Activated CD8-positive, alpha-beta memory T cell treated with anti-CD3 and anti-CD28 coated beads, Interleukin-2, amount 10 ng/mL, durations not matched to agents 7 days and 5 days (primary cell): ENCODE results near the gene GPX2. TPM values are rescaled to one million over a fixed set of nuclear protein-coding genes. Genes with fewer than 3 reads are reported as not detected.
A peak's percentile ranks its signal among the peaks of the same experiment; 100 is the strongest.

ENCODE experiments used
- ATAC-seq: fragments of 150-1000 bp; cut with Tn5 transposase; one replicate; pipeline ENCODE4 v1.10.0; 2021; ENCODE audit warnings: moderate library complexity
- CTCF ChIA-PET: fragments of 350-600 bp; sonication (Branson Sonifier 250); formaldehyde crosslinking; loops from one replicate; lab custom pipeline; 2021; ENCODE audit warnings: antibody characterized with exemption; lab: Charles Lee
- DNase-seq: peaks from one replicate; pipeline ENCODE4 v3.0.0-alpha.2; 2020
- H3K27ac Mint-ChIP-seq: one replicate; pipeline ENCODE4 v1.8.0; 2021; ENCODE audit warnings: mild to moderate bottlenecking, mixed read lengths
- H3K27me3 Mint-ChIP-seq: one replicate; pipeline ENCODE4 v1.8.0; 2021; ENCODE audit warnings: mixed read lengths
- H3K36me3 Mint-ChIP-seq: one replicate; pipeline ENCODE4 v1.8.0; 2021; ENCODE audit warnings: mild to moderate bottlenecking, mixed read lengths
- H3K4me1 Mint-ChIP-seq: one replicate; pipeline ENCODE4 v1.8.0; 2021; ENCODE audit warnings: mixed read lengths
- H3K4me3 Mint-ChIP-seq: one replicate; pipeline ENCODE4 v1.8.0; 2021; ENCODE audit warnings: mild to moderate bottlenecking, moderate library complexity, mixed read lengths
- H3K9me3 Mint-ChIP-seq: one replicate; pipeline ENCODE4 v1.8.0; 2022; ENCODE audit warnings: low read depth, mixed read lengths
- total RNA-seq, 2 experiments: library from RNA; stranded (reverse); gene quantifications; one replicate each; pipeline ENCODE4 v1.2.3, GENCODE V29; 2021

GPX2 gene
- not detected for total RNA-seq

DNA sequence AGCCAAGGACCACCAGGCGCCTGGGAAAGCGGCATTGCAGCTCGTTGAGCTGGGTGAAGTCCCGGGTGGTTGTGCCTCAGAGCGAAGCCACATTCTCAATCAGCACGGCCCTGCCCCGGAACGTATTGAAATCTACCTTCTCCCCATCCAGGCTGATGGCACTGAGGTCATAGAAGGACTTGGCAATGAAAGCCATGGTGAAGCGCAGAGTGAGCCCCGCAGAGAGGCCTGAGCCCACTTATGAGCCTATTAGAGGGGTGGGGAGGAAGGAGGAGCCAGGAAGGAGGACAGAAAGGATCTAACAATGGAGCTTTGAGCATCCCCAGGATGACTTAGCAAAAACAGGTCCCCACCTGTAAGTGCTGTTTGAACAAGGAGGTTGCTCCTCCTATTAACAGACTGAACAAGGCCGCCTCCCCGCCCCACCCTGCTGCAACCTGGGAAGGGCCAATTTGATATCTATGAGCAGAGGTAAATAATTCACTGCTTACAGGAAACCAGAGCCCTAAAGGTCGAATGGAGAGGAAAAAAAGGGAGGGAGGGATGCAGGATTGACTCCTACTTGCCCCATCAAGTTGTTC lies at the start of gene GPX2:
Gene GPX2, minus strand, starts transcription at position 215 of the 581 bp plus-strand sequence. Its CDS starts 19 bp downstream, at position 196.
- CTCF ChIA-PET = interaction anchor here (0.7 to 2.6 kb wide), 2 partner anchors 15 to 120 kb away, joined by 3 to 7 read pairs; no protein-coding TSS in a partner anchor
- peak within 1 kb of the TSS; percentile 38 for H3K27ac Mint-ChIP-seq
- H3K4me3 Mint-ChIP-seq = no peak within 1 kb of the TSS
- peaks cover 23% of the 10 kb centered on the region for H3K4me1 Mint-ChIP-seq
- peaks cover 10% of the 10 kb centered on the region for H3K36me3 Mint-ChIP-seq
- ATAC-seq = no peak
- no peaks in the 10 kb centered on the region for H3K9me3 Mint-ChIP-seq
- no peaks in the 10 kb centered on the region for H3K27me3 Mint-ChIP-seq
- DNase-seq = peak; percentile 33

DNA sequence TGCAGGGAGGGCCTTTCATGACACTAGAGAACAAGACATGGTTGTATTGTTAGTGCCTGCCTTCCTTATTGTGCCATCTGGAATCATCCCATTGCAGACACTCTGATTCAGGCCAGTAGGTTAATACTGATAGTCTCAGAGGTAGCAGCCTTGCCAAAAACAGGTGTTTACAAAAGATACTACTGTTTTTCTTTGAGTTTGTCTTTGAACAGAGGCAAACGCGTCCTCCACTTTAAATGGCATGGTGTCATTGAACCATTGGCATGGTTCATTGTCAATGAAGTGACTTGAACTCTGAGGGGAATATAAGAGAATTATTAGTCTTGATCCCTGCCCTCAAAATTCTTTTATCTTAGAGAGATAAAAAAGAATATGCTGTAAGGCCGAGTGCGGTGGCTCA lies 48.4 kb upstream of the GPX2 start:
- ATAC-seq (no peak), DNase-seq (no peak)
- no peaks in the 10 kb centered on the region for H3K9me3 Mint-ChIP-seq
- peaks cover 68% of the 10 kb centered on the region for H3K4me1 Mint-ChIP-seq
- peaks cover 2% of the 10 kb centered on the region for H3K27me3 Mint-ChIP-seq
- peaks cover 15% of the 10 kb centered on the region for H3K36me3 Mint-ChIP-seq
- no peak overlapping the region for H3K27ac Mint-ChIP-seq
- CTCF ChIA-PET = interaction anchor here (1.9 to 6.2 kb wide), 2 partner anchors 29 to 108 kb away, joined by 5 to 39 read pairs; no protein-coding TSS in a partner anchor
- H3K4me3 Mint-ChIP-seq = no peak overlapping the region

DNA sequence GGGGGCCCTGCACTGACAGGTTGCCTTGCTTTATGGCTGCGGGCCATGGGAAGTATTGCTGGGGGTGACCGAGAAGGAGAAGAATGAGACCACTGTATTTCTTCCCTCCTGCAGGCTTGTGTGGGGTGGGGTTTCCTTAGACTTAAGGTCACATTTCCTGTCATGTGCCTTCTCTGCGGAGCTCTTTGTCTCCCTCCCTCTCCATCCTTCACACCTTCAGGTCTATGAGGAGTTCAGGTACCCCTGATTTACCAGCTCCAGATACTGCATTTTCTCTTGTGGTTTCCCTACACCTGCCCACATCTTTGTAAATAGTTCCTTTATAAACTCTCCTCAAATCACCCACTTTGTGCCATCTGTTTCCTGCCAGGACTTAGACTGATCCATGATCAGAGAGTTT lies 47.8 kb upstream of the GPX2 start:
- DNase-seq = peak; percentile 51
- H3K9me3 Mint-ChIP-seq = no peaks in the 10 kb centered on the region
- peaks cover 15% of the 10 kb centered on the region for H3K36me3 Mint-ChIP-seq
- peaks cover 70% of the 10 kb centered on the region for H3K4me1 Mint-ChIP-seq
- CTCF ChIA-PET = interaction anchor here (1.9 to 6.2 kb wide), 2 partner anchors 30 to 109 kb away, joined by 5 to 39 read pairs; no protein-coding TSS in a partner anchor
- H3K27ac Mint-ChIP-seq = peak overlapping the region; percentile 78
- peaks cover 4% of the 10 kb centered on the region for H3K27me3 Mint-ChIP-seq
- H3K4me3 Mint-ChIP-seq = no peak overlapping the region
- ATAC-seq = no peak

DNA sequence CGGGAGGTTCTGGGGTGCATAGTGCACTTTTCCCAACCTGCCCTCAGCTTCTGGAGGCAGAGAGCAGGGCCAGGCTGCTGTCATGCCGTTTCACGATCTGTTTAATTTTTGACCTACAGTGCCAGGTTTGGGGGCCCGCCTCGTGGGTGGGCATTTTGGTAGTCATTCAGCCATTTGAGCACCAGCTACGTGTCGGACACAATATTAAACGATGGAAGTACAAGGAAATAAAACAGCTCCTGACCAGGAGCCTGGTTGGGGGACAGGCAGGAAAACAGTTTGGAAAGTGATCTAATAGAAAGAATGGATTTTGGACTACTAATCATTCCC lies 44.9 kb upstream of the GPX2 start:
- peaks cover 14% of the 10 kb centered on the region for H3K36me3 Mint-ChIP-seq
- peaks cover 18% of the 10 kb centered on the region for H3K27me3 Mint-ChIP-seq
- DNase-seq (no peak), ATAC-seq (no peak)
- H3K4me3 Mint-ChIP-seq = peak overlapping the region; percentile 91
- H3K4me1 Mint-ChIP-seq = peaks cover 58% of the 10 kb centered on the region
- CTCF ChIA-PET = interaction anchor here (0.6 to 6.2 kb wide), 14 partner anchors 8 to 447 kb away, joined by 3 to 39 read pairs (median 4); partner anchors contain the start of genes CHURC1, HSPA2 and SPTB
- peak overlapping the region; percentile 97 for H3K27ac Mint-ChIP-seq
- H3K9me3 Mint-ChIP-seq = no peaks in the 10 kb centered on the region

DNA sequence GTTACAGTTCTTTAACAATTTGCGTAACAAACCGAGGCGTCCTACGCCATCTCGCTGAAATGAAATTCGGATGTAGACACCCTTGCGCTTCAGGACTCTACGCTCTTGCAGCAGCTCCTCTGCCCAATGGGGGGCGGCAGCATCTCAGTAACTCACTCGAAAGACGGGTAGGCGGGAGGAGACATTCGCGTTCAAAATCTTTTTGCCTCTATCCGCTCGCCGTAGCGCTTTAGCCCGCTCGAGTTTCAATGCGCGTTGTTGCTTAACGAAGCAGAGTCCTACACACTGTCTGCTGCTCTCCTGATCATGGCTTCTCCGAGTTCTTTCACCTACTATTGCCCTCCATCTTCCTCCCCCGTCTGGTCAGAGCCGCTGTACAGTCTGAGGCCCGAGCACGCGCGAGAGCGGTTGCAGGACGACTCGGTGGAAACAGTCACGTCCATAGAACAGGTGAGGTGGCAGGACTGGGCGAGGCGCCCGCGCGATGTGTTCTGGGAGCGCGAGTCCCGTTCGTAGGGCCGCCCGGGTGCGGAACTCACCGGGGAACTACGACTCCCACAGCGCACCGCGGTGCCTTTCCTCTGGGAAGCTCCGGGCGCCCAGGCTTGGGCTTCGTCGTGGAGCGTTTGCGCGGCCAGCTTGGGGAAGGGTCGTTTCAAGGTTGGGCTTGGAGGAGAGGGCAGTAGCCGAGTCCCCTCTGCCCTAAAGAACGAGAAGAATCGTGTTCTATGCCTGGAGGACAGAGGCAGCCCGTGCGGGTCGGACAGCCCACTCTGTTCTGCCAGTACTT lies 44.3 kb upstream of the GPX2 start, which contains the start of gene FNTB:
Gene FNTB, plus strand, starts transcription at position 248 of the 790 bp plus-strand sequence. Its CDS starts 59 bp downstream, at position 307.
- Mint-ChIP-seq H3K9me3 (no peaks in the 10 kb centered on the region), H3K4me3 (peak within 1 kb of the TSS; percentile 91), H3K27ac (peak within 1 kb of the TSS; percentile 97), H3K4me1 (peaks cover 52% of the 10 kb centered on the region), H3K27me3 (peaks cover 20% of the 10 kb centered on the region), H3K36me3 (peaks cover 12% of the 10 kb centered on the region)
- DNase-seq (peak; percentile 96), ATAC-seq (peak; percentile 97)
- CTCF ChIA-PET = interaction anchor here (0.6 to 6.2 kb wide), 22 partner anchors 8 to 446 kb away, joined by 3 to 39 read pairs (median 4); partner anchors contain the start of genes CHURC1, HSPA2 and SPTB

DNA sequence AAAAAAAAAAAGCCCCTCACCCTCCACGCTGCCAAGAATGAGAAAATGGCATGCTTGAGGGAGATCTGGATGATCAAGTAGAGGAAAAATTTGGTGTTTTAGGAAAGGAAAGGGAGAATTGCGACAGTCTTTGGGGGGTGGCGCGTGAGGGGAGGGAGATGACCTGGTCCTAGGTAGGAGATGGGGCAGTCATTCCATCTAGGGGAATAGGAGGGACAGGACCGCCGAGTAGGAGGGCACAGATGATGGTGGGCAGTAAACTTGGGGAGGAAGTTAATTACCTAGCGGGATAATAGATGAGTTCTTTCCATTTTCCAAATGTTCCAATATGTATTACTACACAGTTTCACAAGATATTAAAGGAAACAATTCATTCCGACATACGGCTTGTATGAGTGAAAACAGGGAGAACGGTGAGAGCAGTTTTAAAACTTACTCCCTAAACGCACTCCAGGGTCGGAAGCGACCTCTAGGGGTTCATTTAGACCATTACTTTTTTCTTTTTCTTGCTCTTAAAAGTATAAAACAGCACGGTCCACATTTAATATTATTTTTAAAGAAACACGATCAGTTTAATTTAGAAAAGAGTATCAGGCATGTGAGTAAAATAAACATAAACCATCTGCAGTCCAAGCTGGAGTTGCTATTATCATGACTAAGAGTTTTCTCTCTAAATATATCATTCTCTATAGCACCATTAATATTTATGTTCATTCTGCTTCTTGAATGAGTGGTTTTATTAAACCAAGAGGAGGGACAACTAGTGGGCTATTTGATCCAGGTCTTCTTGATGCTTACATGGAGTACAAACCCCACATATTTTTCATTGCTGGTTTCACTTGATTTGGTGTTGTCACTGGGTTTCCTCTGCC lies 41.1 kb upstream of the GPX2 start:
- DNase-seq = no peak
- no peak overlapping the region for H3K27ac Mint-ChIP-seq
- H3K27me3 Mint-ChIP-seq = peaks cover 24% of the 10 kb centered on the region
- no peaks in the 10 kb centered on the region for H3K9me3 Mint-ChIP-seq
- H3K36me3 Mint-ChIP-seq = peaks cover 2% of the 10 kb centered on the region
- no peak for ATAC-seq
- H3K4me3 Mint-ChIP-seq = peak overlapping the region; percentile 28
- H3K4me1 Mint-ChIP-seq = peaks cover 26% of the 10 kb centered on the region
- CTCF ChIA-PET = interaction anchor here (0.7 to 2.2 kb wide), 11 partner anchors 7 to 161 kb away, joined by 3 to 12 read pairs (median 4); no protein-coding TSS in a partner anchor

DNA sequence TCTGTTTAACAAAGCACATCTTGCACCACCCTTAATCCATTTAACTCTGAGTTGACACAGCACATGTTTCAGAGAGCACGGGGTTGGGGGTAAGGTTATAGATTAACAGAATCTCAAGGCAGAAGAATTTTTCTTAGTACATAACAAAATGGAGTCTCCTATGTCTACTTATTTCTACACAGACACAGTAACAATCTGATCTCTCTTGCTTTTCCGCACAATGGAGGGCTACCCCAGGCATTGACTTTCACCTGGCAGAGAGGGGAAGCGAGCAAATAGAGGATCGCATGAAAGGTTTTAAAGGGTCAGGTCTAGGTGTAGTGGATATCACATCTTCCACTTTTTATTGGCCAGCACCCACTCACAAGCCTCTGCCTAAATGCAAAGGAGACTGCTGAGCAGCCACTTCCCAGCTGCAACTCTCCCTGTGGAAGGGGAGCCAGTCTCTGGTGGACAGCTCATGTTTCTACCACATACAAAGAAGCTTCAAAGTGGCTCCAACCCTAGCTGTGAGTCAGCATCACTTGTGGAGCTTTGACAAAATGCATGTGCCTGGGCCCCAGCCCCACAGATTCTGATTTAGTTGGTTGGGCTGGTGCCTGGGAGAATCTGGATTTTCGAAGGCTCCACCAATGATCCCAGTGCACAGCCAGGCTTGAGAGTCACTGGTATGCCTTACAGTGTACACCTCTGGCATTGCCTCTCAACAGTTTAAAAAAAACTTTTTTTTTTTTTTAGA lies 37.0 kb upstream of the GPX2 start:
- H3K27ac Mint-ChIP-seq = no peak overlapping the region
- no peak overlapping the region for H3K4me3 Mint-ChIP-seq
- ATAC-seq (no peak), DNase-seq (no peak)
- no peaks in the 10 kb centered on the region for H3K9me3 Mint-ChIP-seq
- no peaks in the 10 kb centered on the region for H3K36me3 Mint-ChIP-seq
- H3K27me3 Mint-ChIP-seq = peaks cover 30% of the 10 kb centered on the region
- peaks cover 7% of the 10 kb centered on the region for H3K4me1 Mint-ChIP-seq
- CTCF ChIA-PET = interaction anchor here (0.6 to 2.0 kb wide), 4 partner anchors 69 to 249 kb away, joined by 3 to 5 read pairs (median 4); no protein-coding TSS in a partner anchor

DNA sequence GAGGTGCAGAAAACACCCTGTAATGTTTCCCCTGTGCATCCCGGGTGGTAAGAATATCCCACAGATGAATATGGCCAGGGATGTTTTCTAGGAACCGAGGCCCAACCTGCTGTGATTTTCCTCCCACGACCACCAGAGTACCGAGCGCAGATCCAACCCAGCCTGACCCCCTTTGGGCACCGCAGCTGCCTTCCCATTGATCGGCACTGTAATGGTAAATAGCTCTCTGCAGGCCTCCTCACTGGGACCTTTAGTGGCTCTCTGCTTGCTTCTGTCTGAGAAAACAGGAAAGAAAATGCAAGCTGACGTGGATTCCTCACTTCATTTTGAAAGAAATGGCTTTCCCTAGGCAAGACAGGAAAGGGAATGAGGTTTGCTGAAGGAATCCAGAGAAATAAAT lies 32.0 kb upstream of the GPX2 start:
- DNase-seq (no peak), ATAC-seq (no peak)
- CTCF ChIA-PET = interaction anchor here (0.9 to 1.7 kb wide), 4 partner anchors 12 to 152 kb away, joined by 3 to 4 read pairs (median 3); partner anchors contain the start of gene FNTB
- H3K4me3 Mint-ChIP-seq = no peak overlapping the region
- no peak overlapping the region for H3K27ac Mint-ChIP-seq
- peaks cover 4% of the 10 kb centered on the region for H3K4me1 Mint-ChIP-seq
- H3K9me3 Mint-ChIP-seq = no peaks in the 10 kb centered on the region
- no peaks in the 10 kb centered on the region for H3K36me3 Mint-ChIP-seq
- peaks cover 29% of the 10 kb centered on the region for H3K27me3 Mint-ChIP-seq

DNA sequence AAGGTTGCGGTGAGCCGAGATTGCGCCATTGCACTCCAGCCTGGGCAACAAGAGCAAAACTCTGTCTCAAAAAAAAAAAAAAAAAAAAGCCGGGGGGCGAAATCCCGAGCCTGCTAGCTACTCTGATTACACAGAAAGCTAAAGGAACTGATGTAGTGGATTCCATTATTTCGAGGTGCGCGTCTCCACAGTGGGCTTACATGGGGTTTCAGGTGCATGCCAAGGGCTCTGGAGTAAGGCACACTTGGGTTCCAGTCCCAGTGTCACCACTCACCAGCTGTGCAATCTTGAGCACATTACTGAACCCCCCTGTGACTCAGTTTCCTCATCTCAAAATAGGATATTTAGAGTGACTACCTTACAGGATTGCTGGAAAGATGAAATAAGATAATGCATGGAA lies 31.3 kb upstream of the GPX2 start:
- no peak overlapping the region for H3K27ac Mint-ChIP-seq
- CTCF ChIA-PET = interaction anchor here (0.7 to 1.7 kb wide), 6 partner anchors 8 to 859 kb away, joined by 3 to 4 read pairs (median 4); no protein-coding TSS in a partner anchor
- H3K4me3 Mint-ChIP-seq = no peak overlapping the region
- H3K9me3 Mint-ChIP-seq = no peaks in the 10 kb centered on the region
- ATAC-seq (no peak), DNase-seq (no peak)
- peaks cover 29% of the 10 kb centered on the region for H3K27me3 Mint-ChIP-seq
- H3K4me1 Mint-ChIP-seq = peaks cover 4% of the 10 kb centered on the region
- no peaks in the 10 kb centered on the region for H3K36me3 Mint-ChIP-seq

DNA sequence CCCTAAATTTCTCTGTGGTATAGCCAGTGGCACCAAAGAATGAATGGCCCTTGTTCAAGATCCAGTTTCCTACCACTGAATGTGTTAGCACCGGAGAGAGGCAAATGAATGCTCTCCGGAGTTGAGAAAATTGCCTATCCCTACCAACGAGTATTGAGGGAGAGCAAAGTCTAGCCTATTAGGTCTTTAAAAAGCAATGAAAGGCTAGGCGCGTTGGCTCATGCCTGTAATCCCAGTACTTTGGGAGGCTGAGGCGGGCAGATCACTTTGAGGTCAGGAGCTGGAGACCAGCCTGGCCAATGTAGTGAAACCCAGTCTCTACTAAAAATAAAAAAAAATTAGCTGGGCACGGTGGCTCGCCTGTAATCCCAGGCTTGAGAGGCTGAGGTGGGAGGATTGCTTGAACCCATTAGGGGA lies 30.5 kb upstream of the GPX2 start:
- no peak for DNase-seq
- no peak overlapping the region for H3K27ac Mint-ChIP-seq
- CTCF ChIA-PET = interaction anchor here (0.9 to 1.6 kb wide), 3 partner anchors 9 to 47 kb away, joined by 4 read pairs; no protein-coding TSS in a partner anchor

DNA sequence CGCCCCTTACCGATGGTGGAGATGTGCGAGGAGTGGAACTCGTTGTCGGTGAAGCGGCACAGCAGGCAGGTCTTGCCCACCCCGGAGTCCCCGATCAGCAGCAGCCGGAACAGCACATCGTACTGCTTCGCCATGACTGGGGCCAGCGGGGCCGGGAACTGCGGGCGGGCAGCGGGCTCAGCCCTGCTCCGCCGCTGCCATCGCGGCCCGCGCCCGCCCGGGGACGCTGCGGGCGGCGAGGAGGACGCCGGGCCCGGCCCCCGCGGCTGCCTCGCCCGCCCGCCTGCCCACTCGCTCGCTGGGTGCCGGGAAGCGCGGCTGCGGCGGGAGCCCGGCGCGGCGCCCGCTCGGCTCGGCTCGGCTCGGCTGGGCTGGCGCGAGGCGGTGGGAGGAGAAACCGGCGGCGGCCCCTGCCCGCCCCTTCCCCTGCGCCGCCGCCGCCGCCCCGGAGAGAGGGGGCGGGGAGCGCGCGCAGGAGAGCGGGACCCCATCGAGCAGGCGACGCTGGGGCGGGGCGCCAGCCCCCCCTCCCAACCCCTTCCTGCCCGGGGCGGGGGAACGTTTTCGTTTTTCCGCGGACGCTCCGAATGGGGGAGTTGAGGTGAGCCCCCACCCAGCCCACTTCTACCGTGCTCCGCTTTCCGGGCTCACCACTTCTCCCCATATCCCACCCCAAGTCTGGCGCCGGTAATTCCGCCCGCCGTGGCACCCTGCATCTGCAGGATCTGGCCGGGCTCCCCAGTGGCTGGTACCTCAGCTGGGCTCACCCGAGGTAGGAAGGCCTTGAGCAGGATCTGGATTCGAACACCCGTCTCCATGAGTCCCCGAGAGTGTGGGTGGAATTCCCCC lies 29.6 kb upstream of the GPX2 start, which contains the start of gene RAB15:
Gene RAB15, minus strand, starts transcription at position 394 of the 849 bp plus-strand sequence. Its CDS starts 260 bp downstream, at position 134.
- Mint-ChIP-seq H3K27me3 (peaks cover 24% of the 10 kb centered on the region), H3K27ac (no peak within 1 kb of the TSS), H3K4me3 (peak within 1 kb of the TSS; percentile 68), H3K4me1 (peaks cover 4% of the 10 kb centered on the region), H3K36me3 (no peaks in the 10 kb centered on the region), H3K9me3 (no peaks in the 10 kb centered on the region)
- no peak for DNase-seq
- peak; percentile 80 for ATAC-seq
- CTCF ChIA-PET = interaction anchor here (0.7 to 1.6 kb wide), 3 partner anchors 10 to 14 kb away, joined by 3 to 5 read pairs (median 4); partner anchors contain the start of gene FNTB

More for the DNA sequence above, 30.5 kb upstream of the GPX2 start:
- Mint-ChIP-seq H3K4me3 (peak overlapping the region; percentile 68), H3K4me1 (peaks cover 4% of the 10 kb centered on the region), H3K36me3 (no peaks in the 10 kb centered on the region), H3K27me3 (peaks cover 25% of the 10 kb centered on the region), H3K9me3 (no peaks in the 10 kb centered on the region)
- no peak for ATAC-seq
